ENCODE measurements around the gene ABCD4.
A peak's percentile ranks its signal among the peaks of the same experiment; 100 is the strongest.
"Not testable (repeated sequence)": the region's sequence is repeated elsewhere in the genome, so short reads cannot be mapped to it uniquely, and the experiment has no call there.

Gene ABCD4

GRCh38 chr14:74302634-74303569 lies at the start of gene ABCD4:
Gene ABCD4 (minus strand): TSS chr14:74302934. CDS start chr14:74302912, 22 bp downstream.
- H3K9me3 Mint-ChIP-seq: no peaks in the 10 kb centered on the region
- ATAC-seq (peak; percentile 99), DNase-seq (peak; percentile 90 to 91)
- peak within 1 kb of the TSS; percentile 93 to 96 for H3K27ac Mint-ChIP-seq
- peaks cover 42% of the 10 kb centered on the region for H3K4me1 Mint-ChIP-seq
- H3K4me3 Mint-ChIP-seq: peak within 1 kb of the TSS; percentile 91 to 99
- H3K27me3 Mint-ChIP-seq: no peaks in the 10 kb centered on the region

GRCh38 chr14:74350928-74351323 lies 48.2 kb upstream of the ABCD4 start:
- Mint-ChIP-seq H3K4me3 (no peak overlapping the region), H3K9me3 (no peaks in the 10 kb centered on the region), H3K4me1 (no peaks in the 10 kb centered on the region), H3K27me3 (peaks cover 12% of the 10 kb centered on the region), H3K27ac (no peak overlapping the region)
- DNase-seq (no peak), ATAC-seq (no peak)

GRCh38 chr14:74350211-74350927 lies 47.6 kb upstream of the ABCD4 start:
- DNase-seq (no peak), ATAC-seq (no peak)
- Mint-ChIP-seq H3K4me1 (no peaks in the 10 kb centered on the region), H3K9me3 (no peaks in the 10 kb centered on the region), H3K27me3 (peaks cover 12% of the 10 kb centered on the region), H3K27ac (no peak overlapping the region), H3K4me3 (no peak overlapping the region)

- Mint-ChIP-seq H3K27ac (no peak overlapping the region), H3K9me3 (no peaks in the 10 kb centered on the region), H3K4me3 (no peak overlapping the region), H3K27me3 (peaks cover 12% of the 10 kb centered on the region), H3K4me1 (no peaks in the 10 kb centered on the region)
- DNase-seq: no peak
- no peak for ATAC-seq
Measured at GRCh38 chr14:74349757-74350156, 47.0 kb upstream of the ABCD4 start.

GRCh38 chr14:74348735-74349463 lies 46.2 kb upstream of the ABCD4 start:
- Mint-ChIP-seq H3K27ac (no peak overlapping the region), H3K4me3 (no peak overlapping the region), H3K9me3 (no peaks in the 10 kb centered on the region), H3K27me3 (peaks cover 12% of the 10 kb centered on the region), H3K4me1 (no peaks in the 10 kb centered on the region)
- no peak for DNase-seq
- no peak for ATAC-seq

- DNase-seq (no peak), ATAC-seq (no peak)
- no peaks in the 10 kb centered on the region for H3K4me1 Mint-ChIP-seq
- H3K4me3 Mint-ChIP-seq: no peak within 1 kb of the TSS
- no peaks in the 10 kb centered on the region for H3K9me3 Mint-ChIP-seq
- H3K27me3 Mint-ChIP-seq: peaks cover 12% of the 10 kb centered on the region
- no peak within 1 kb of the TSS for H3K27ac Mint-ChIP-seq
Measured at GRCh38 chr14:74348241-74348734, 45.6 kb upstream of the ABCD4 start, which contains the start of gene VRTN. Gene VRTN (plus strand): TSS chr14:74348471. CDS start chr14:74356784, 8,313 bp downstream.

GRCh38 chr14:74347795-74348100 lies 45.0 kb upstream of the ABCD4 start:
- ATAC-seq (no peak), DNase-seq (no peak)
- Mint-ChIP-seq H3K4me1 (no peaks in the 10 kb centered on the region), H3K27ac (no peak overlapping the region), H3K4me3 (no peak overlapping the region), H3K9me3 (no peaks in the 10 kb centered on the region), H3K27me3 (peaks cover 12% of the 10 kb centered on the region)

GRCh38 chr14:74347097-74347794 lies 44.5 kb upstream of the ABCD4 start:
- DNase-seq (no peak), ATAC-seq (no peak)
- Mint-ChIP-seq H3K27me3 (peaks cover 12% of the 10 kb centered on the region), H3K4me1 (no peaks in the 10 kb centered on the region), H3K27ac (no peak overlapping the region), H3K9me3 (no peaks in the 10 kb centered on the region), H3K4me3 (no peak overlapping the region)

- DNase-seq: no peak
- H3K4me1 Mint-ChIP-seq: no peaks in the 10 kb centered on the region
- ATAC-seq: no peak
- no peak overlapping the region for H3K4me3 Mint-ChIP-seq
- no peak overlapping the region for H3K27ac Mint-ChIP-seq
- peaks cover 12% of the 10 kb centered on the region for H3K27me3 Mint-ChIP-seq
- H3K9me3 Mint-ChIP-seq: no peaks in the 10 kb centered on the region
Measured at GRCh38 chr14:74346341-74346740, 43.6 kb upstream of the ABCD4 start.

GRCh38 chr14:74333909-74334308 lies 31.2 kb upstream of the ABCD4 start:
- H3K9me3 Mint-ChIP-seq: no peaks in the 10 kb centered on the region
- no peaks in the 10 kb centered on the region for H3K4me1 Mint-ChIP-seq
- no peak overlapping the region for H3K4me3 Mint-ChIP-seq
- no peak overlapping the region for H3K27ac Mint-ChIP-seq
- H3K27me3 Mint-ChIP-seq: no peaks in the 10 kb centered on the region
- no peak for ATAC-seq
- DNase-seq: no peak

- H3K4me1 Mint-ChIP-seq, H3K27ac Mint-ChIP-seq, H3K9me3 Mint-ChIP-seq, H3K4me3 Mint-ChIP-seq, ATAC-seq, DNase-seq: not testable (repeated sequence)
- H3K27me3 Mint-ChIP-seq: peaks cover 22% of the 10 kb centered on the region
Measured at GRCh38 chr14:74329950-74330552, 27.3 kb upstream of the ABCD4 start.

- Mint-ChIP-seq H3K9me3 (no peaks in the 10 kb centered on the region), H3K4me3 (no peak overlapping the region), H3K4me1 (no peaks in the 10 kb centered on the region), H3K27ac (no peak overlapping the region), H3K27me3 (peaks cover 35% of the 10 kb centered on the region)
- ATAC-seq (no peak), DNase-seq (no peak)
Measured at GRCh38 chr14:74326369-74327152, 23.8 kb upstream of the ABCD4 start.

GRCh38 chr14:74325446-74325845 lies 22.7 kb upstream of the ABCD4 start:
- DNase-seq: no peak
- Mint-ChIP-seq H3K27me3 (peaks cover 35% of the 10 kb centered on the region), H3K9me3 (no peaks in the 10 kb centered on the region), H3K4me3 (no peak overlapping the region), H3K27ac (no peak overlapping the region), H3K4me1 (no peaks in the 10 kb centered on the region)
- no peak for ATAC-seq

- H3K27ac Mint-ChIP-seq: no peak overlapping the region
- no peaks in the 10 kb centered on the region for H3K4me1 Mint-ChIP-seq
- H3K4me3 Mint-ChIP-seq: no peak overlapping the region
- ATAC-seq: no peak
- no peaks in the 10 kb centered on the region for H3K9me3 Mint-ChIP-seq
- no peak for DNase-seq
- peaks cover 35% of the 10 kb centered on the region for H3K27me3 Mint-ChIP-seq
Measured at GRCh38 chr14:74324931-74325361, 22.2 kb upstream of the ABCD4 start.
